Measurements from ENCODE around the gene DTD2.

Gene DTD2

DNA sequence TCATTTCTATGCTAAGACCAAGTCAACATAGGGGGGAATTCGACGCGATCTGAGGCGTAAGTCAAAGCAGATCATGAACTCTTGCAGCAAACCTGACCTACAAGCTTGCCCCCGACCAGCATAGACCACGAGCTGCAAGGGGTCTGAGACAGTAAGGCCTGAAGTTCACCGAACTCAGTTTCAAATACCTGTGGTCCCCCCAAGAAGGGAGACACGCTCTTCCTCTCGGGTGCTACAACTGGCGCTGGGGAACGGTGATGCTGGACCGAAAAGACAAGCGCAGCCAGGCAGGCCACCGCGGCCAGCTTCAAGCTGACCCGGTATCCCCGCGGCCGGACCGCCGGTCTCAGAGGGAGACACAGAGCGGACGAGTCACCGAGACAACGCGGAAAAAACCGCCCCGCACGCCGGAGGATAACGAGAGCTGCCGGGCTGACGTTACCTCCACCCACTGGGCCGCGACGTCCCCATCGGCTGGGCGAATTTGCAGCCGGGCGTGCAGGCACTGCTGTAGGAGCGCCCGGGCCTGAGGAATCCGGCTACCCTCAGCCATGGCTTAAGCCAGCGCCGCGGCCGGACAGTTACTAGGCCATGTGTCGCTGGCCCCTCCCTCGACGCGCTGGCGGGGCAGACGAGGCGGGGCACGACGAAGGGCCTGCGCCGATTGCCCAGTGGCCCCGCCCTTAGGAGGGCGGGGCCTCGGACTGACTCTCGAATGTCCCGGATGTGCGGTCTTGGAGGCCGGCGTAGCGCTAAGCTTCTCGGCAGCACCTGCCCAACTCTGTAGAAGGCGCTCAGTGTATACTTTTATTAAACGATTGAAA is at the start of gene DTD2:
Gene DTD2 (minus strand): TSS at position 666 of the 824 bp plus-strand sequence. CDS start 113 bp downstream, at position 553.
- DNase-seq (ENCODE audit: low read depth), result peak; percentile 95
- H3K4me3 ChIP-seq (replicated peaks; ENCODE audit: low read depth, low read length), result peak within 1 kb of the TSS; percentile 77
- TF ChIP-seq, protein P1, sequence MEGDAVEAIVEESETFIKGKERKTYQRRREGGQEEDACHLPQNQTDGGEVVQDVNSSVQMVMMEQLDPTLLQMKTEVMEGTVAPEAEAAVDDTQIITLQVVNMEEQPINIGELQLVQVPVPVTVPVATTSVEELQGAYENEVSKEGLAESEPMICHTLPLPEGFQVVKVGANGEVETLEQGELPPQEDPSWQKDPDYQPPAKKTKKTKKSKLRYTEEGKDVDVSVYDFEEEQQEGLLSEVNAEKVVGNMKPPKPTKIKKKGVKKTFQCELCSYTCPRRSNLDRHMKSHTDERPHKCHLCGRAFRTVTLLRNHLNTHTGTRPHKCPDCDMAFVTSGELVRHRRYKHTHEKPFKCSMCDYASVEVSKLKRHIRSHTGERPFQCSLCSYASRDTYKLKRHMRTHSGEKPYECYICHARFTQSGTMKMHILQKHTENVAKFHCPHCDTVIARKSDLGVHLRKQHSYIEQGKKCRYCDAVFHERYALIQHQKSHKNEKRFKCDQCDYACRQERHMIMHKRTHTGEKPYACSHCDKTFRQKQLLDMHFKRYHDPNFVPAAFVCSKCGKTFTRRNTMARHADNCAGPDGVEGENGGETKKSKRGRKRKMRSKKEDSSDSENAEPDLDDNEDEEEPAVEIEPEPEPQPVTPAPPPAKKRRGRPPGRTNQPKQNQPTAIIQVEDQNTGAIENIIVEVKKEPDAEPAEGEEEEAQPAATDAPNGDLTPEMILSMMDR (IDR thresholded peaks at IDR 0.05; ENCODE audit: low read length, missing control alignments), result no peak

DNA sequence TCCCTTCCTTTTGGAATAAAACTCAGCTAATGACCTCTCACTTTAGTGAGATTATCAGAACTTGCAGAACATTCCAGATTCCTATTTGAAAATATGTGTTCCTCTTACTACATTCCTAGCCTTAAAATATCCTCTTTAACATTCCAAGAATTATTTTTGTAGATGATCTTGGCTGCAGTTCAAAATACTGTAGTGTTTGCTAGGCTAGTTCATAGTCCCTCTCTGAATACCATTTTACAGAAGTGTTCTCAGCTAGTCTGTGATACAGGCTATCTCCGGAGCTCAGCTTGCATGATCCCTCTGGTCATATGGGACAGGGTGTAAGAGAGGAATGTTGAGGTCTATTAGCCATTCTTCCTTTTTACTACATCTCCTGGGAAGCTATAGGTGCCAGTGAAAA is 48.1 kb upstream of the DTD2 start:
- TF ChIP-seq, protein P1 (IDR thresholded peaks at IDR 0.05; ENCODE audit: low read length, missing control alignments), result no peak
- DNase-seq (ENCODE audit: low read depth), result peak; percentile 74
- H3K4me3 ChIP-seq (replicated peaks; ENCODE audit: low read depth, low read length), result no peak overlapping the region

GRCh38 chr14:31501870-31502269 is 44.6 kb upstream of the DTD2 start:
- TF ChIP-seq, protein P1 (IDR thresholded peaks at IDR 0.05; ENCODE audit: low read length, missing control alignments), result no peak
- no peak for DNase-seq (ENCODE audit: low read depth)
- no peak overlapping the region for H3K4me3 ChIP-seq (replicated peaks; ENCODE audit: low read depth, low read length)

- no peak for DNase-seq (ENCODE audit: low read depth)
- TF ChIP-seq, protein P1 (IDR thresholded peaks at IDR 0.05; ENCODE audit: low read length, missing control alignments), result no peak
- H3K4me3 ChIP-seq (replicated peaks; ENCODE audit: low read depth, low read length), result no peak overlapping the region
Observed at GRCh38 chr14:31492759-31493498, 35.6 kb upstream of the DTD2 start.

GRCh38 chr14:31489691-31490090 is 32.4 kb upstream of the DTD2 start:
- no peak overlapping the region for H3K4me3 ChIP-seq (replicated peaks; ENCODE audit: low read depth, low read length)
- DNase-seq (ENCODE audit: low read depth), result no peak
- TF ChIP-seq, protein P1 (IDR thresholded peaks at IDR 0.05; ENCODE audit: low read length, missing control alignments), result no peak

GRCh38 chr14:31487886-31488285 is 30.6 kb upstream of the DTD2 start, which contains the start of gene GPR33:
GPR33 (minus strand) TSS chr14:31488039; CDS start chr14:31483965, 4,074 bp downstream.
- no peak for DNase-seq (ENCODE audit: low read depth)
- TF ChIP-seq, protein P1 (IDR thresholded peaks at IDR 0.05; ENCODE audit: low read length, missing control alignments), result no peak
- H3K4me3 ChIP-seq (replicated peaks; ENCODE audit: low read depth, low read length), result no peak within 1 kb of the TSS

All from fibroblast of pulmonary artery (primary cell).